Activated CD4-positive, alpha-beta T cell treated with anti-CD3 and anti-CD28 coated beads, Interleukin-2, amount 50 U/mL, for 1 hour (primary cell): ENCODE data around the gene TAF4.
"Not testable (repeated sequence)": the region's sequence is repeated elsewhere in the genome, so short reads cannot be mapped to it uniquely, and the experiment has no call there.

Experiments used
- DNase-seq: peaks from one replicate; pipeline ENCODE4 v3.0.0-alpha.2; 2020

Gene TAF4

GRCh38 chr20:61956396-61957342 is 109.0 kb downstream of the TAF4 start:
- no peak for DNase-seq

GRCh38 chr20:61955668-61956395 is 109.8 kb downstream of the TAF4 start:
- no peak for DNase-seq

DNA sequence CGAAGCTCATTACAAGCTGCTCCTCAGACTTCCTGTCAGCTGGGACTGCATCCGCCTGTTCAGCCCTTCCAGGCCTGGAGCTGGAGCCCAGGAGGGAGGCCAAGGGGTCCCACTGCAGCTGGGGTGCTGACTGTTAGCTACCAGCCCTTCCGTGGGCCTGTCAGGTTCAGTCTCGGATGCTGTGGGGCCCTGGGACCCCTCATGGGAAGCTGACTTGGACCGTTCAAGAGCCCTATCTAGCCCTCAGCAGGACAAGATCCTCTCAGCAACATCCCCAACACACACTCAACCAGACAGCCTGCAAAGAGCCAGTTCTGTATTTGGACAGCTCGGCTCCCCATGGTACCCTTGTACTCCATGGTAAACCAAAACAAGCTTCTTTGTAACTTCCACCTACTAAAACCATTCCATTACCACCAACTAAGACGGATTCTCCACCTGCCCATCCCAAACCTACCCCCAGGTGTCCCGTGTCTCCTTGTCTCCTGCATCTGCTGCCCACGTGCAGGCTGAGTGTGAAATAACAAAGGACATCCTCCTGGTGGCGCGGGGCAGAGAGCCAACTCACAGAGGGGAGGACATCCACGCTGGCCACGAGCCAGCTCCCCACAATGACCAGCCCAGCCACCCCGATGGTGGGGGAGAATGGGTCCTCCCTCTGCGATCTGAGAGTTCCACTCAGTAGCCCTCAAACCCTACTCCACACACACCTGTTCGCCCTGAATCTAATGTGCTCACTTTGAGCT is 111.2 kb downstream of the TAF4 start:
- no peak for DNase-seq

DNA sequence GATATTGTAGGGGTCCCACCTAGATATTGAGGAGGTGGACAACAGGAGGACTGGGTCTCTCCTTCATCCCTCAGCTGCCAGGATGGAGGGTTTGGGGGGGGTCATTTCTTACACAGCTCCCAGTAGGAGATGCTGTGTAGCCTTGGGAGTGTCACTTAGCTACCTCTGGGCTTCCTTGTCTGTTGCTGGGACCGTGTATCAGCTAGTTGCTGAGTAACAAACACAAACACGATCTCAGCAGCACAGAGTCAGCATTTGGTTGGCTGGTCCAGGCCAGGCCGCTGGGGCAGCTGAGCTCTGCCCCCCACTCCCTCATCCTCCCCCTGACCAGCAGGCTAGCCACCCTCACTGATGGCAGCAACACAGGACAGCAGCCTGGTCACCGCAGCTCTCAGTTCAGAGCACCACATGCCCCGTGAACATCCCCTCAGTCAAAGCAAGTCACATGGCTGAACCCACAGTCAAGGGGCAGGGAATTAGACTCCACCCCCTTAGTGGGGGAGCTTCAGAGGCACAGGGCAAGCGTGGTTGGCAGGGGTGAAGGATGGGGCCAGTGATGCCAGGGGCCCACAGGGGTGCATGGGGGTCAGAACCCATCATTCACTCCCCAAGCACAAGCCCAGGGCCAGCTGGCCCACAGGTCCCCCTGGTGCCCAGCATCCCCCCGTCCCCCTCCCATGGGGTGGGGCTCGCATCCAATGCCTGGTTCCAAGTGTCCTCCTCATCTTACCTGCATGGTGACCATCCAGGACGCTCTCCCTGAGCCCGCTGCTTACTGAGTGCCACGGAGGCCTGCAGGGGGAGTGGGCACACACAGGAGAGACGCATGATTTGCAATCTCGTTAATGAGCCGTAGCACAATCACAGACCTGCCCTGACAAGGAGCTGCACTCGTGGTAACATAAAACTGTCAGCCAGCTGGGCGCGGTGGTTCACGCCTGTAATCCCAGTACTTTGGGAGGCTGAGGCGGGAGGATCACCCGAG is 112.4 kb downstream of the TAF4 start:
- no peak for DNase-seq

- DNase-seq = no peak
Observed at GRCh38 chr20:61951695-61952533, 113.8 kb downstream of the TAF4 start.

- no peak for DNase-seq
Observed at GRCh38 chr20:61950641-61951071, 115.0 kb downstream of the TAF4 start.

DNA sequence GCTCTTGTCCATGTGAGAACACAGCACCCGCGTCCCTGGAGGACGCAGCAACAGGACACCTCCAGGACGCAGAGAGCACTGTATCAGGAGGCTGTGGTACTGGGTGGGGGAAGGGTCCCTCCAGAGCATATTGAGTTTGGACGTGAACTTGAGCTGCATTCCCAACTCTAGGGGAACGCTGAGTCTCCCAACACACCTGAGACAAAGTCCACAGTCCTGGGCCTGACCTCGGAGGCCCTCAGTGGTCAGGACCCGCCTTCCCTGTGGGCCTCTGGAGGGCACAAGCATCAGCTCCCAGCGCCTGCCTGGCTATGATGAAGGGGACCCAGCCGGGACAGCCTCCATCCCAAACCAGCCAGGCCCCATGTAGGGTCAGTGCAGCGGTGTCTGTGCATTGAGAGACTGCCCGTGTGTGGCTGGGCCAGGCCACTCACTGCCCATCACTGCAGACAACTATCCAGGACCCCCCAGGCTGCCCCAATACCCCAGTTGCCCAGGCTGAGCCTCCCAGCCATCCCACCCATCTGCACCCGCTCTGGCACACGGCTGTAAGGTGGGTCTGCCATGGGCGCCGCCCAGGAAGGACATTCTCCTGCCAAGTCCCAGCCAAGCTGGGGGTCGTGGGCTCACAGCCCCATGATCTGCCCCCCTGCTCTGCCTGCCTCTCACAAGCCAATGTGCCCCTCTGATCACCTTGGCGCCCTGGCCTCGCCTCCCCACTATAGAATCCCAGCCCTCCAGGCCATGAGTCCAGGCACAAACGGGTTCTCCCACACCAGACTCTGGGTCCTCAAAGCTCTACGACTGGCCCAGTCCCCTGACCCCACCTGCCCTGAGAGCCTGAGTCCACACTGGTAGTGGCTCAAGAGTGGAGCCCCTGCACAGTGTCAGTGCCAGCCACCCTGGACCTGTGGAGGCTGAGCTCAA is 115.7 kb downstream of the TAF4 start:
- no peak for DNase-seq

- DNase-seq = no peak
Observed at GRCh38 chr20:61949363-61949713, 116.3 kb downstream of the TAF4 start.

DNA sequence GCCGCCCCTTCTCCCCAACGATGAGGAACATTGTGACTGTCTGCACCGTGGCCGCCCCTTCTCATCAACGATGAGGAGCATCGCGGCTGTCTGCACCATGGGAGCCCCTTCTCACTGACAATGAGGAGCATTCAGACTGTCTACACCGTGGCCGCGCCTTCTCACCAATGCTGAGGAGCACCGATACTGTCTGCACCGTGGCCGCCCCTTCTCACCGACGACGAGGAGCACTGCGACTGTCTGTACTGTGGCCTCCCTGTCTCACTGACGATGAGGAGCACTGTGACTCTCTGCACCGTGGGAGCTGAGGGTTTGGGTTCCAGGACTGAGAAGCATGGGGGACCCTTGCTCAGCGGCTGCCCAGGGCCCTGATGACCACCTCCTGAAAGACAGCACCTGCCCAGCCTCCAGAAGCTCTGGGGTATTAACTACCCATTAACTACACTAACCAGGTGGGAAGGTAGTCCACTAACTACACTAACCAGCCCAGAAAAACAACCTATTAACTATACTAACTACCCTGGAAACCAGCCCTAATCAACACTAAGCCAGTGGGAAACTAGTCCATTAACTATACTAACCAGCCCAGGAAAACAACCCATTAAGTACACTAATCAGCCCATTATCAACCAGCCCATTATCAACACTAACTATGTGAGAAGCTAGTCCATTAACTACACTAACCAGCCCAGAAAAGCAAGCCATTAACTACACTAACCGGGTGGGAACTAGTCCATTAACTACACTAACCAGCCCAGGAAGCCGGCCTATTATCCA is 116.9 kb downstream of the TAF4 start:
- no peak for DNase-seq

DNA sequence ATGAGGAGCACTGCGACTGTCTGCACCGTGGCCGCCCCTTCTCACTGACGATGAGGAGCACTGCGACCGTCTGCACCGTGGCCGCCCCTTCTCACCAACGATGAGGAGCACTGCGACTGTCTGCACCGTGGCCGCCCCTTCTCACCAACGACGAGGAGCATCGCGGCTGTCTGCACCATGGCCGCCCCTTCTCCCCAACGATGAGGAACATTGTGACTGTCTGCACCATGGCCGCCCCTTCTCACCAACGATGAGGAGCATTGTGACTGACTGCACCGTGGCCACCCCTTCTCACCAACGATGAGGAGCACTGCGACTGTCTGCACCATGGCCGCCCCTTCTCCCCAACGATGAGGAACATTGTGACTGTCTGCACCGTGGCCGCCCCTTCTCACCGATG is 117.6 kb downstream of the TAF4 start:
- DNase-seq = not testable (repeated sequence)

GRCh38 chr20:61945495-61945894 is 120.2 kb downstream of the TAF4 start:
- DNase-seq = not testable (repeated sequence)

DNA sequence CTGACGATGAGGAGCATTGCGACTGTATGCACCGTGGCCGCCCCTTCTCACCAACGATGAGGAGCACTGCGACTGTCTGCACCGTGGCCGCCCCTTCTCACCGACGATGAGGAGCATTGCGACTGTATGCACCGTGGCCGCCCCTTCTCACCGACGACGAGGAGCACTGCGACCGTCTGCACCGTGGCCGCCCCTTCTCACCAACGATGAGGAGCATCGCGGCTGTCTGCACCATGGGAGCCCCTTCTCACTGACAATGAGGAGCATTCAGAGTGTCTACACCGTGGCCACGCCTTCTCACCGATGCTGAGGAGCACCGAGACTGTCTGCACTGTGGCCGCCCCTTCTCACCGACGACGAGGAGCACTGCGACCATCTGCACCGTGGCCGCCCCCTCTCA is 120.7 kb downstream of the TAF4 start:
- DNase-seq = not testable (repeated sequence)

- no peak for DNase-seq
Observed at GRCh38 chr20:61942526-61942925, 123.2 kb downstream of the TAF4 start.

DNA sequence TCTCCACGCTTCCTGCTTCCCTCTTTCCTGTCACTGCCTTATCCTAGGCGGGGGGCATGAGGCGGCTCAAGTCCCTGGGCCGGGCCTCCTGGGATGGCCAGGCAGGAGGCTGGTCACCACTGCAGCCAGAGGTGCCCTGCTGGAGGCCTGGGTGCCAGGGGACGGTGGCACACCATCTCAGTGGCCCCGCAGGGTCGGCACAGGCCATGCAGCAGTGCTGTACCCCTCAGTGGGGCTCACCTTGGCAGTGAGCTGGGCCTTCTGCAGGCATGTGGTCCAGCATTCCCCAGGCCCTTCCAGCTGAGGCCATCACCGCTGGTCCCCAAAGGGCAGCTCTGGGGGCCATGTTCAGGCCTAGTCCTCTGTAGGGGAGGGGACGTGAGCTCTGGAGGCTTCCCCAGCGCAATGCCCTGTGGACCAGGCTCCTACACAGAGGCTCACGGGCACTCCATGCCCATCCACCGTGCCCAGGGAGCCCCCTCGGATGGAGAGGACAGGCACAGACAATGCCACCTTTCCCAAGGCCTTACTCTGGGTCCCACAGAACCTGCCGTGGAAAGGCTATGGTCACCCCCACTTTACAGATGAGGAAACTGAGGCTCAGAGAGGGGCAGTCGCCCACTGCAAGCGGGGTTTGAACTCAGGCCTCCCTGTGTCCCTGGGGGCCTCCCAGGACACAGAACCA is 123.8 kb downstream of the TAF4 start:
- DNase-seq = no peak

GRCh38 chr20:61940976-61941720 is 124.5 kb downstream of the TAF4 start:
- DNase-seq = no peak

GRCh38 chr20:61940491-61940890 is 125.2 kb downstream of the TAF4 start:
- no peak for DNase-seq

- DNase-seq = no peak
Observed at GRCh38 chr20:61939691-61940360, 125.9 kb downstream of the TAF4 start.
